Stomach (tissue), 9 donors: ENCODE data around the gene TBX3. TPM values are rescaled to one million over a fixed set of nuclear protein-coding genes. Genes with fewer than 3 reads are reported as not detected.

ENCODE experiments used
- DNase-seq, 2 donors: peaks; one replicate each; pipeline versions ENCODE4 v3.0.0 to v3.0.0-alpha.2; 2013 to 2019
- H3K27ac ChIP-seq, 5 donors: fragments of 200-600 bp in 4 of 5; sonication (generic) in 4 of 5; one replicate each; pipeline ENCODE4 v1.5.1; 2013 to 2019; ENCODE audit warnings: mild to moderate bottlenecking in 1 of 5, moderate library complexity in 1 of 5
- H3K27me3 ChIP-seq, 3 donors: fragments of 200-600 bp; sonication (generic); one replicate each; pipeline ENCODE4 v1.5.1; 2017 to 2019; ENCODE audit warnings: mixed run types in 1 of 3
- H3K36me3 ChIP-seq, 4 donors: fragments of 200-600 bp; sonication (generic); 1 replicate in 3 of 4; 2 replicates in 1 of 4; pipeline ENCODE4 v1.5.1; 2016 to 2019
- H3K4me1 ChIP-seq, 4 donors: fragments of 200-600 bp; sonication (generic); one replicate each; pipeline ENCODE4 v1.5.1; 2016 to 2019
- H3K4me3 ChIP-seq, 4 donors: fragments of 200-600 bp; sonication (generic) in 3 of 4; one replicate each; pipeline ENCODE4 v1.5.1; 2016 to 2019; ENCODE audit warnings: mild to moderate bottlenecking in 1 of 4
- H3K9me3 ChIP-seq, 4 donors: fragments of 200-600 bp; sonication (generic); one replicate each; pipeline ENCODE4 v1.5.1; 2016 to 2019
- EP300 ChIP-seq: sonication (generic); formaldehyde crosslinking; IDR thresholded peaks from one replicate; pipeline ENCODE4 v1.6.1; 2017; ENCODE audit warnings: antibody characterized with exemption
- POLR2A ChIP-seq, 4 donors: fragments of 450-650 bp; IDR thresholded peaks; one replicate each; pipeline ENCODE4 v1.6.1; 2016; ENCODE audit warnings: antibody characterized with exemption in 4 of 4, control low read depth in 2 of 4, mild to moderate bottlenecking in 1 of 4, moderate library complexity in 1 of 4
- POLR2AphosphoS5 ChIP-seq, 3 donors: sonication (generic); formaldehyde crosslinking; IDR thresholded peaks; one replicate each; pipeline ENCODE4 v1.6.1; 2016; ENCODE audit warnings: antibody characterized with exemption in 3 of 3
- WGBS, 5 donors: extraction: QIAGEN DNeasy Blood & Tissue Kit in 3 of 5; methylation state at CpG; one replicate each; pipeline versions ENCODE4 v1.1.5 to v1.1.7; 2013 to 2018; 5-methylcytosine and 5-hydroxymethylcytosine counted together
- intact Hi-C: fragments of 100-400 bp; cut with DNase I; formaldehyde crosslinking; loops from one replicate; pipeline ENCODE4 v1.15.1; 2023; ENCODE audit warnings: low total_unique reads
- polyA plus RNA-seq, 3 donors: library from polyadenylated mRNA; stranded (reverse); fragments of 200-250 nt; gene quantifications; one replicate each; pipeline ENCODE4 v1.2.3, GENCODE V29; 2013
- total RNA-seq, 5 donors: library from RNA; depleted of rRNA; stranded (reverse); fragments of >200 nt; gene quantifications; one replicate each; pipeline versions ENCODE4 v1.1.0 to v1.2.3, GENCODE V29; 2014 to 2016
- TF ChIP-seq, protein P1 (sequence below), 7 experiments: fragments of 450-650 bp in 4 of 7; fragments of 200-600 bp in 3 of 7; sonication (generic) in 3 of 7; IDR thresholded peaks; one replicate each; pipeline ENCODE4 v1.5.1; 2016 to 2019; ENCODE audit warnings: antibody characterized with exemption in 7 of 7, control low read depth in 2 of 7, mild to moderate bottlenecking in 1 of 7
- donor health status: healthy with polysubstance abuse.
- donor health status: Bipolar disorder and iron deficiency.
- donor health status: healthy.

TBX3 gene
- total and polyA plus RNA-seq, 8 donors: 2.5 to 12.7 (median 5.7) TPM; not detected in 1

- DNase-seq: no peak
- Histone ChIP-seq H3K27me3 (peaks cover 7 to 99% (median 62%) of the 10 kb centered on the region in 3 donors), H3K4me3 (no peak overlapping the region), H3K9me3 (no peaks in the 10 kb centered on the region), H3K4me1 (peaks cover 10 to 43% (median 25%) of the 10 kb centered on the region in 4 donors), H3K27ac (peak overlapping the region in 1 of 5 donors; percentile 36), H3K36me3 (peaks cover 0 to 27% (median 17%) of the 10 kb centered on the region in 4 donors)
- TF ChIP-seq EP300: no peak
- TF ChIP-seq, protein P1, sequence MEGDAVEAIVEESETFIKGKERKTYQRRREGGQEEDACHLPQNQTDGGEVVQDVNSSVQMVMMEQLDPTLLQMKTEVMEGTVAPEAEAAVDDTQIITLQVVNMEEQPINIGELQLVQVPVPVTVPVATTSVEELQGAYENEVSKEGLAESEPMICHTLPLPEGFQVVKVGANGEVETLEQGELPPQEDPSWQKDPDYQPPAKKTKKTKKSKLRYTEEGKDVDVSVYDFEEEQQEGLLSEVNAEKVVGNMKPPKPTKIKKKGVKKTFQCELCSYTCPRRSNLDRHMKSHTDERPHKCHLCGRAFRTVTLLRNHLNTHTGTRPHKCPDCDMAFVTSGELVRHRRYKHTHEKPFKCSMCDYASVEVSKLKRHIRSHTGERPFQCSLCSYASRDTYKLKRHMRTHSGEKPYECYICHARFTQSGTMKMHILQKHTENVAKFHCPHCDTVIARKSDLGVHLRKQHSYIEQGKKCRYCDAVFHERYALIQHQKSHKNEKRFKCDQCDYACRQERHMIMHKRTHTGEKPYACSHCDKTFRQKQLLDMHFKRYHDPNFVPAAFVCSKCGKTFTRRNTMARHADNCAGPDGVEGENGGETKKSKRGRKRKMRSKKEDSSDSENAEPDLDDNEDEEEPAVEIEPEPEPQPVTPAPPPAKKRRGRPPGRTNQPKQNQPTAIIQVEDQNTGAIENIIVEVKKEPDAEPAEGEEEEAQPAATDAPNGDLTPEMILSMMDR (IDR thresholded peaks at IDR 0.05): no peak
- TF ChIP-seq POLR2AphosphoS5 (IDR thresholded peaks at IDR 0.05): no peak
- TF ChIP-seq POLR2A (IDR thresholded peaks at IDR 0.05): no peak
- intact Hi-C loops: loop anchor here (10.0 kb wide), 1 partner anchor 954 kb away; no protein-coding TSS in a partner anchor
- WGBS, 5 donors: 31 to 52% (median 43%) methylated on average over 4 of the region's 4 CpGs
These were observed 12.9 kb downstream of the TBX3 start for GRCh38 chr12:114671066-114671442.

GRCh38 chr12:114670291-114670980 lies 13.5 kb downstream of the TBX3 start:
- H3K4me3 ChIP-seq: no peak overlapping the region
- TF ChIP-seq EP300 (no peak), POLR2AphosphoS5 (IDR thresholded peaks at IDR 0.05) (no peak), POLR2A (IDR thresholded peaks at IDR 0.05) (no peak)
- TF ChIP-seq, protein P1 (IDR thresholded peaks at IDR 0.05): no peak
- H3K27ac ChIP-seq: peak overlapping the region in 3 of 5 donors; percentile 14 to 46 (median 36)
- 24 to 48% (median 40%) methylated on average over 3 of the region's 3 CpGs for WGBS, 5 donors
- intact Hi-C loops: loop anchor here (10.0 kb wide), 1 partner anchor 954 kb away; no protein-coding TSS in a partner anchor
- H3K27me3 ChIP-seq: peaks cover 9 to 99% (median 68%) of the 10 kb centered on the region in 3 donors
- no peak for DNase-seq
- H3K4me1 ChIP-seq: peaks cover 10 to 49% (median 30%) of the 10 kb centered on the region in 4 donors
- H3K9me3 ChIP-seq: no peaks in the 10 kb centered on the region
- peaks cover 0 to 22% (median 15%) of the 10 kb centered on the region in 4 donors for H3K36me3 ChIP-seq

GRCh38 chr12:114669401-114670290 lies 14.3 kb downstream of the TBX3 start:
- TF ChIP-seq, protein P1 (IDR thresholded peaks at IDR 0.05): no peak
- TF ChIP-seq EP300: no peak
- TF ChIP-seq POLR2AphosphoS5 (IDR thresholded peaks at IDR 0.05): no peak
- TF ChIP-seq POLR2A (IDR thresholded peaks at IDR 0.05): no peak
- H3K9me3 ChIP-seq: no peaks in the 10 kb centered on the region
- peaks cover 13 to 100% (median 75%) of the 10 kb centered on the region in 3 donors for H3K27me3 ChIP-seq
- peak in 1 of 2 donors; percentile 41 for DNase-seq
- intact Hi-C loops: loop anchor here (5.0 to 10.0 kb wide), 2 partner anchors 955 to 1083 kb away; no protein-coding TSS in a partner anchor
- WGBS, 5 donors: 23 to 53% (median 34%) methylated on average over 33 of the region's 33 CpGs
- H3K4me3 ChIP-seq: peak overlapping the region in 2 of 4 donors; percentile 32 to 41
- peak overlapping the region in 4 of 5 donors; percentile 3 to 62 (median 44) for H3K27ac ChIP-seq
- peaks cover 10 to 56% (median 37%) of the 10 kb centered on the region in 4 donors for H3K4me1 ChIP-seq
- H3K36me3 ChIP-seq: peaks cover 0 to 20% (median 13%) of the 10 kb centered on the region in 4 donors

- TF ChIP-seq, protein P1 (IDR thresholded peaks at IDR 0.05): no peak
- TF ChIP-seq EP300 (no peak), POLR2AphosphoS5 (IDR thresholded peaks at IDR 0.05) (no peak), POLR2A (IDR thresholded peaks at IDR 0.05) (no peak)
- DNase-seq: no peak
- Histone ChIP-seq H3K27ac (peak overlapping the region in 4 of 5 donors; percentile 25 to 62 (median 44)), H3K4me1 (peaks cover 10 to 55% (median 40%) of the 10 kb centered on the region in 4 donors), H3K27me3 (peaks cover 15 to 100% (median 75%) of the 10 kb centered on the region in 3 donors), H3K4me3 (peak overlapping the region; percentile 32 to 41 (median 32)), H3K36me3 (peaks cover 0 to 12% (median 6%) of the 10 kb centered on the region in 4 donors), H3K9me3 (no peaks in the 10 kb centered on the region)
- intact Hi-C loops: loop anchor here (5.0 kb wide), 1 partner anchor 1083 kb away; no protein-coding TSS in a partner anchor
- WGBS, 5 donors: 10 to 22% (median 20%) methylated on average over 2 to 20 of the region's 20 CpGs
These were observed 15.1 kb downstream of the TBX3 start for GRCh38 chr12:114668886-114669288.
